Stimulated activated CD4-positive, alpha-beta T cell treated with anti-CD3 and anti-CD28 coated beads, Interleukin-2, amount 100 ng/mL, for 24 hours (primary cell): Measurements from ENCODE around the gene SPDYE4.

ENCODE experiments used
- DNase-seq, 2 donors: peaks; one replicate each; pipeline ENCODE4 v3.0.0-alpha.2; 2020

The SPDYE4 gene

GRCh38 chr17:8736796-8737195 lies 21.6 kb downstream of the SPDYE4 start:
- no peak for DNase-seq

DNA sequence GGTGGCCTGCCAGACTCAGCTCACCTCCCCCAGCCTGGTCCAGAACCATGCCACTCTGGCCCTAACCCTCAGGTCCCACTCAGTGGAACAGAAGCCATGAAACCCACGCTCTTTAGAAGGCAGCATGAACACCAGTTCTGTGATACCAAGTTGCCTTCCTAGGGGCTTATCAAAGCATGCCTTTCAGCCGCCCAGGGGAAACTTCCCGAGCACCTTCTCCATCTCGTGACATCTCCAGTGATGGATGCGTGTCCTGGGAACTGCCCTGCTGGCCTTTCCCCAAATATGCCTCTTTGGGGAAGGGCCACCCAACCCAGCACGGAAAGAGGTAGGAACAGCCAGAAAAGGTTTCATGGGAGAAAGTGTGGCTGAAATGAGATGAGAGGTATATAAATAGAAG lies 22.0 kb downstream of the SPDYE4 start:
- DNase-seq: no peak

DNA sequence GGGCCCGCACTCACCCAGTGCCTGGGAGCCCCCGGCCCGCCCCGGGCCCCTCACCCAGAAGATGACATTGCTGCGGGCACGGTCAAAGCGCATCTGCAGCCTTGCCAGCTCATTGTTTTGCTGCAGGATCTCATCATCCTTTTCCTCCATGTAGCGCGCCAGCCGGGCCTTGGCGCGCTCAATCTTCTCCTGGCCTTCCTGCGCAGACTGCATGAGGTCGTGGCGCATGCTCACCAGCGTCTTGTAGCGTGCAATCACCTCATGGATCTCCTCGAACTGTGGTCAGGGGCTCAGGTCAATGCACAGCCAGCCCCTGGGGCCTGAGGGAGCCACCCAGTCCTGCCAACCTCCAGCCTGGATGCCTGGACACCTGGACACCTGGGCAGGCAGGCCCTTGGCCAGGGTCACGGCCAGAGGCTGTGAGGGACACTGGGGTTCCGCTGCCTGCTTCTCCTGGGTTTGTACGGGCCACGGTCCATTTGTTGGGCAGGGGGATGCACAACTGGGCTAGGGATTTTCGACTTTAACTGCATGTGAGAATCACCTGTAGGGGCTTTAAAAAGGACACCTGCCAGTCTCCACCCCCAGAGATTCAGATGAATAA lies 22.9 kb downstream of the SPDYE4 start:
- no peak for DNase-seq

GRCh38 chr17:8734876-8735275 lies 23.5 kb downstream of the SPDYE4 start:
- no peak for DNase-seq

- no peak for DNase-seq
These were observed 25.8 kb downstream of the SPDYE4 start for GRCh38 chr17:8732406-8733085.

GRCh38 chr17:8729860-8730259 lies 28.5 kb downstream of the SPDYE4 start:
- DNase-seq: no peak

DNA sequence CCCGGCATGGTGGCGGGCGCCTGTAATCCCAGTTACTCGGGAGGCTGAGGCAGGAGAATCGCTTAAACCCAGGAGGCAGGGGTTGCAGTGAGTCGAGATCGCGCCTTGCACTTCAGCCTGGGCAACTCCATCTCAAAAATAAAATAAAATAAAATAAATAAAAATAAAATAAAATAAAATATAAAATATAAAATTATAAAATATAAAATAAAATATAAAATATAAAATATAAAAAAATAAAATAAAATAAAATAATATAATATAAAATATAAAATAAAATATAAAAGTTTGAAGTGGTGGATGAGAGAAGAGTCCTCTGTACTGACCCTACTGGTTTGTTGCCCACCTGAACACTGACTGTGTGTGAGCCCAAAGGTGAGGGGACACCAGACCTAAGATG lies 28.9 kb downstream of the SPDYE4 start:
- no peak for DNase-seq

- no peak for DNase-seq
These were observed 29.4 kb downstream of the SPDYE4 start for GRCh38 chr17:8728971-8729370.

GRCh38 chr17:8728251-8728938 lies 30.0 kb downstream of the SPDYE4 start:
- DNase-seq: no peak

DNA sequence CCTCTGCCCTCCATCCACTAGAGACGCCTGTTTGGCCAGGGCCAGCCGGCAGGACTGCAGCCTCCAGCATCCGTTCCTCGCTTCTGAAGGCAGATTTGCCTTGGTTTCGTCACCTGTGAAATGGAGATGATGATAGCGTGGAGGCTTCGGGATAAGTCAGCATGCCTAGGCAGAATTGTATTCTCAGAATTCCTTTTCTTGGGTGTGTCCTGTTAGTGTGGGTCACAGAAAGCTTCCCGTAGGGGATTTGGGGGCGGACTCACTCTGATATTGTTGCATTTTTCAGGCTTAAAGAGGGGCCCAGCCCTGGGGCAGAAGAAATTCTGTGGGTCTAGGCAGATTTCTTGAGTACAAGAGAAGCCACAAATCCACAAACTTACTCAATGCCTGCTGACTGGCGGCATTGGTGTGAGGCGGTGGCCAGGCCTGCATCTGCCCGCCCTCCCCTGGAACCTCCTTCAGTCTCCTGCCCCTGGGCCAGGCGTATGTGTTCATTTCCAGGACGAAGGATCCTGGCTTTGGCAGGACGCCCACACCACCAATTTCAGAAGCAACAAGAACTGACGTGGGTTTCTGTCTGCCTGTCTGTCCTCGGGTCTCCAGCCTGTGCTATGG lies 31.3 kb downstream of the SPDYE4 start:
- no peak for DNase-seq

GRCh38 chr17:8725881-8726876 lies 32.2 kb downstream of the SPDYE4 start:
- DNase-seq: no peak

DNA sequence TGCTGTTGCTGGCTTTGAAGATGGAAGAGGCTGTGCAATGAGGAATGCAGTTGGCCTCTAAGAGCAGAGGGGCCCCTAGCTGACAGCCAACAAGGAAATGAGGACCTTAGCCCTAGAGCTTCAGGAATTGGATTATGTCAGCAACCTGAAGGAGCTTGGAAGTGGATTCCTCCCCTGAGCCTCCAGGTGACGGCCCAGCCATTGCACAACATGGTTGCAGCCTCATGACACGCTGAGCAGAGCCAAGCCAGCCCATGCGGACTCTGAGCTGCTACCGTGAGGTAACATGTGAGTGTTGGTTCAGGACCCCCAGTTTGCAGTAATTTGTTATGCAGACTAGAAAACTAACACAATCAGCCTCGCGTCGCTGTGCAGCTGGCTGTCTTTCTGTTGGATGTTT lies 33.9 kb downstream of the SPDYE4 start:
- DNase-seq: no peak

DNA sequence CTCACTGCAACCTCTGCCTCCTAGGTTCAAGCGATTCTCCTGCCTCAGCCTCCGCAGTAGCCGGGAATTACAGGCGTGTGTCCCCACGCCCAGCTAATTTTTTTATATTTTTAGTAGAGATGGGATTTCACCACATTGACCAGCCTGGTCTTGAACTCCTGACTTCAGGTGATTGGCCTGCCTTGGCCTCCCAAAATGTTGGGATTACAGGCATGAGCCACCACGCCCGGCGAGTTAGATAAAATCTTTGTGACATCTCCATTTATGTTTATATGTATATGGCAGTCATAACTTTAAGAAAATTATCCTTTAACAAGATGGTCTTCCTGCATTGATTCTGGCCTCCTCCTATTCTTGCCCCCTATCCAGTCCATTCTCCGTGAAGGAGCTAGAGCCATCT lies 37.8 kb downstream of the SPDYE4 start:
- no peak for DNase-seq

DNA sequence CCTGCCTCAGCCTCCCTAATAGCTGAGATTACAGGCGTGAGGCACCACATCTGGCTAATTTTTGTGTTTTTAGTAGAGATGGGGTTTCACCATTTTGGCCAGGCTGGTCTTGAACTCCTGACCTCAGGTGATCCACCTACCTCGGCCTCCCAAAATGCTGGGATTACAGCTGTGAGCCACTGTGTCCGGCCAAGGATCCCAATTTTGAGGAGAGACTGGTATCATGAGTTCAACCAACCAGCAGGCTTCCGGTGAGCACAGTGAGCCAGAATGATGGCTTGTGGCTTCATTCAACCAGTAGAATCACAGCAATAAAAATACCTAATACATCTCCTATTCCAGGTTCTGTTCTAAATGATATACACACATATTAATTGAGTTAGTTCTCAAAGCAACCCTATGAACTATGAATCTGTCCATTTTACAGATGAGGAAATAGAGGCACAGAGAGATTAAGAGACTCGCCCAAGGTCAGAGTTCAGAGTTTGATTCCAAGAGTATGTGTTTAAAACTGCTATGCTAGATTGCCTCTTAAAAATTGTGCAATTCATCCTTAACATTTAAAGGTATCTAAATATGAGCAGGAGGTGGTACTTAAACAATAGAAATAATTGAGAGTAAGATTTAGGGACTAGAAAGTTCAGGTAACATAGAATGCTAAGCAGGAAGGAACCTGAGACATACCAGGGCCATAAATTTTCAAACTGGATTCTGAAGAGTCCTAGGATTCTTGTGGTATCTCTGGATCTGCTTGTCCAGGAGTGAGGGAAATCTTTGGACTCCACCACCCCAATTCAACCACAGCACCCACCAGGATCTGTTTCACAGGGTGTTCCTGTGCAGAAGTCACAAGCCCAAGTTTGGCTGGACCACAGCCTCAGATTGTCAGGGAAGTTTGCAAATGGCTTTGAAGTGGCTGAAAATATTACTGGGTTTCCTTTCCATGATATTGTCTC lies 38.8 kb downstream of the SPDYE4 start:
- DNase-seq: no peak

DNA sequence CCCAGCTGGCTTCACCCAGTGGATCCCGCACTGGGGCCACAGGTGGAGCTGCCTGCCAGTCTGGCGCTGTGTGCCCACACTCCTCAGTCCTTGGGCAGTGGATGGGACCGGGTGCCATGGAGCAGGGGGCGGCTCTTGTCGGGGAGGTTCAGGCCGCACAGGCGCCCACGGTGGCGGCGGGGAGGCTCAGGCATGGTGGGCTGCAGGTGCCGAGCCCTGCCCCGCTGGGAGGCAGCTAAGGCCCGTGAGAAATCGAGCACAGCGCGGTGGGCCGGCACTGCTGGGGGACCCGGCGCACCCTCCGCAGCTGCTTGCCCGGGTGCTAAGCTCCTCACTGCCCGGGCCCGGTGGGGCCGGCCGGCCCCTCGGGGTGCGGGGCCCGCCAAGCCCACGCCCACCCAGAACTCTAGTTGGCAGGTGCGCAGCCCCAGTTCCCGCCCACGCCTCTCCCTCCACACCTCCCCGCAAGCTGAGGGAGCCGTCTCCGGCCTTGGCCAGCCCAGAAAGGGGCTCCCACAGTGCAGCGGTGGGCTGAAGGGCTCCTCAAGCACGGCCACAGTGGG lies 40.3 kb downstream of the SPDYE4 start:
- DNase-seq: no peak

- DNase-seq: no peak
These were observed 44.5 kb downstream of the SPDYE4 start for GRCh38 chr17:8713878-8714277.

- DNase-seq: no peak
These were observed 45.0 kb downstream of the SPDYE4 start for GRCh38 chr17:8713315-8713714.

DNA sequence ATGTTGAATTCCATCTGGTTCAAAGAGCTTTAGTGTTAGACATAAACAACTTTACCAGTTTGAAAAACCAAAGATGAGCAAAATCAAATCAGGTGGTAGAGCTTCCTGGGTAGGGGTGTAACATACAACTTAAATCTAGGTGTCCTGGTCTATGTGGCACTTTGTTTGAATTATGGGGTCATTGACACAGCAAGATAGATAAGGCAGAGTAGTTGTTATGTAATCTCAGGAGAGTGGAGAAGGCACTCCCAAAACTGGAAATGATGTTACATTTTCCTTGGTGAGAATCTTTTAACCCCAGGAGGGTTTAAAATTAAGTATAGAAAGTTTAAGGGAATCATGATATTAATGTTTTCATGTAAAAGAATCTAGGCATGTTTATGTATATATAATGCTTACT lies 45.6 kb downstream of the SPDYE4 start:
- no peak for DNase-seq

- no peak for DNase-seq
These were observed 47.1 kb downstream of the SPDYE4 start for GRCh38 chr17:8711291-8711690.

- no peak for DNase-seq
These were observed 47.5 kb downstream of the SPDYE4 start for GRCh38 chr17:8710813-8711212.

GRCh38 chr17:8709006-8709405 lies 49.3 kb downstream of the SPDYE4 start:
- no peak for DNase-seq
